Naive thymus-derived CD8-positive, alpha-beta T cell (primary cell): ENCODE results near the gene CD300LF. TPM values are rescaled to one million over a fixed set of nuclear protein-coding genes. Genes with fewer than 3 reads are reported as not detected.

Experiments
- ATAC-seq, 2 donors: fragments of 150-1000 bp; cut with Tn5 transposase in 1 of 2; sonication (Bioruptor Pico), chemical (Tn5 transposase) in 1 of 2; 1 replicate in 1 of 2; 2 replicates in 1 of 2; pipeline ENCODE4 v1.10.0; 2021; ENCODE audit warnings: mild to moderate bottlenecking in 2 of 2, moderate library complexity in 2 of 2
- POLR2A ChIA-PET: fragments of 350-600 bp; sonication (Branson Sonifier 250); formaldehyde crosslinking; loops from one replicate; lab custom pipeline; 2021; ENCODE audit warnings: antibody characterized with exemption; lab: Charles Lee
- DNase-seq, 10 donors: peaks; one replicate each; pipeline versions ENCODE4 v3.0.0 to v3.0.0-alpha.2; 2020 to 2022
- H3K27ac Mint-ChIP-seq, 10 donors: one replicate each; pipeline ENCODE4 v1.8.0; 2020 to 2022; ENCODE audit warnings: mild to moderate bottlenecking in 10 of 10, mixed read lengths in 10 of 10, moderate library complexity in 4 of 10, inconsistent platforms in 1 of 10
- H3K27me3 Mint-ChIP-seq, 5 donors: one replicate each; pipeline ENCODE4 v1.8.0; 2021 to 2022; ENCODE audit warnings: mixed read lengths in 5 of 5
- H3K36me3 Mint-ChIP-seq, 3 donors: one replicate each; pipeline ENCODE4 v1.8.0; 2020 to 2022; ENCODE audit warnings: mixed read lengths in 3 of 3, mild to moderate bottlenecking in 2 of 3, inconsistent platforms in 1 of 3
- H3K4me1 Mint-ChIP-seq, 4 donors: one replicate each; pipeline ENCODE4 v1.8.0; 2021 to 2022; ENCODE audit warnings: mixed read lengths in 4 of 4
- H3K4me3 Mint-ChIP-seq, 10 donors: one replicate each; pipeline ENCODE4 v1.8.0; 2020 to 2022; ENCODE audit warnings: mild to moderate bottlenecking in 10 of 10, mixed read lengths in 10 of 10, moderate library complexity in 6 of 10, inconsistent platforms in 1 of 10
- H3K9me3 Mint-ChIP-seq, 9 donors: one replicate each; pipeline ENCODE4 v1.8.0; 2020 to 2022; ENCODE audit warnings: mixed read lengths in 9 of 9, mild to moderate bottlenecking in 3 of 9, inconsistent platforms in 1 of 9, moderate library complexity in 1 of 9
- polyA plus RNA-seq, 3 donors: library from polyadenylated mRNA; unstranded; fragments of 300-500 nt; fragmentation: Illumina TruSeq; gene quantifications; one replicate each; pipeline ENCODE4 v1.2.3, GENCODE V29; 2021
- total RNA-seq, 8 experiments: library from RNA in 2 of 8; stranded (reverse) in 2 of 8; gene quantifications; one replicate each; pipeline ENCODE4 v1.2.3 and lab custom pipeline; 2021 to 2026

The CD300LF gene
- total RNA-seq, result under 1 TPM in 1 of 2 experiments, not detected in 1; 0.36 TPM
- polyA plus RNA-seq, result not detected
- total RNA-seq (lab: John Stamatoyannopoulos, UW), result 0 to 0.08 (median 0) reads per million in 6 experiments

- H3K27ac Mint-ChIP-seq, result peak within 1 kb of the TSS in 3 of 10 donors; percentile 1 to 81 (median 67)
- POLR2A ChIA-PET, result interaction anchor here (0.7 kb wide), 1 partner anchor 30 kb away, joined by 4 read pairs; no protein-coding TSS in a partner anchor
- H3K27me3 Mint-ChIP-seq, result peaks cover 2 to 19% (median 5%) of the 10 kb centered on the region in 5 donors
- ATAC-seq (no peak), DNase-seq (no peak)
- no peaks in the 10 kb centered on the region for H3K36me3 Mint-ChIP-seq
- peaks cover 4 to 35% (median 8%) of the 10 kb centered on the region in 4 donors for H3K4me1 Mint-ChIP-seq
- H3K4me3 Mint-ChIP-seq, result peak within 1 kb of the TSS in 2 of 10 donors; percentile 26 to 81
- no peaks in the 10 kb centered on the region for H3K9me3 Mint-ChIP-seq
Measured at GRCh38 chr17:74712756-74713155, at the start of gene CD300LF. Gene CD300LF (minus strand): TSS chr17:74712923. CDS start chr17:74712866, 57 bp downstream.

DNA sequence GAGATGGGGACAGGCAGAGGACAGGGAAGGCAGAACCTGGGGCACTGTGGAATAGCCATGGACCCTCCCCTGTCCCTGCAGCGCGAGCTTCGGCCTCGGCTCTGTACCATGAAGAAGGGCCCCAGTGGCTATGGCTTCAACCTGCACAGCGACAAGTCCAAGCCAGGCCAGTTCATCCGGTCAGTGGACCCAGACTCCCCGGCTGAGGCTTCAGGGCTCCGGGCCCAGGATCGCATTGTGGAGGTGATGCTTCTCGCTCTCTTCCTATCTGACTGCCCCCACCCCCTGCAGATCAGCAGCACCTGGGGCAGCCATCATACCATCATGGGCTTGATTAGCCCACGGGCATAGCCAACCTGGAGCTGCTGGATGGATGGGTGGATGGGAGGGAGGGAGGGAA lies 49.2 kb upstream of the CD300LF start:
- peaks cover 21 to 59% (median 51%) of the 10 kb centered on the region in 4 donors for H3K4me1 Mint-ChIP-seq
- H3K4me3 Mint-ChIP-seq, result no peak overlapping the region
- DNase-seq (no peak), ATAC-seq (no peak)
- H3K27me3 Mint-ChIP-seq, result no peaks in the 10 kb centered on the region
- H3K9me3 Mint-ChIP-seq, result no peaks in the 10 kb centered on the region
- POLR2A ChIA-PET, result interaction anchor here (9.3 to 11.4 kb wide), 2 partner anchors 11 to 14 kb away, joined by 113 to 161 read pairs; partner anchors contain the start of genes NAT9 and NHERF1
- H3K36me3 Mint-ChIP-seq, result peaks cover 0 to 40% (median 0%) of the 10 kb centered on the region in 3 donors
- H3K27ac Mint-ChIP-seq, result peak overlapping the region in 9 of 10 donors; percentile 17 to 90 (median 62)

DNA sequence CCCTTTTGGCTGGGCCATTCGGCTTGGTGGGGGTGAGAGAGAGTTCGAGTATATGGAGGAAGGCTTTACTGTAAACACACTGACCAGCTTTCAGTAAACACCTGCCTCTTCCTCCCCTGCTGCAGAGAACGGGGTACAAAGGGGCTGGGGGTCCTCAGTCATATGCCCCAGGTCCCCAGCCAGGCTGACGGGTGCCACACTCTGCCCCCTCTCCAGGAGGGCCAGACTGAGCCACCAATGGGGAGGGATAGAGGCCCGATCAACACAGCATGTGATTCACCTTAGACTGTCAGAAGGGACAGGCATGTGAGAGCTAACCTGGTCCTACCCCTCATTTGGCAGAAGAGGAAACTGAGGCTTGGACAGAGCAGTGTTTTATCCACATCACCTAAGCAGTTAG lies 48.7 kb upstream of the CD300LF start:
- Mint-ChIP-seq H3K9me3 (no peaks in the 10 kb centered on the region), H3K36me3 (peaks cover 0 to 36% (median 0%) of the 10 kb centered on the region in 3 donors), H3K27me3 (no peaks in the 10 kb centered on the region), H3K4me3 (peak overlapping the region in 3 of 10 donors; percentile 37 to 69 (median 38)), H3K27ac (peak overlapping the region; percentile 48 to 90 (median 68)), H3K4me1 (peaks cover 21 to 64% (median 56%) of the 10 kb centered on the region in 4 donors)
- no peak for ATAC-seq
- POLR2A ChIA-PET, result interaction anchor here (9.3 to 11.4 kb wide), 2 partner anchors 12 to 13 kb away, joined by 113 to 161 read pairs; partner anchors contain the start of genes NAT9 and NHERF1
- no peak for DNase-seq

DNA sequence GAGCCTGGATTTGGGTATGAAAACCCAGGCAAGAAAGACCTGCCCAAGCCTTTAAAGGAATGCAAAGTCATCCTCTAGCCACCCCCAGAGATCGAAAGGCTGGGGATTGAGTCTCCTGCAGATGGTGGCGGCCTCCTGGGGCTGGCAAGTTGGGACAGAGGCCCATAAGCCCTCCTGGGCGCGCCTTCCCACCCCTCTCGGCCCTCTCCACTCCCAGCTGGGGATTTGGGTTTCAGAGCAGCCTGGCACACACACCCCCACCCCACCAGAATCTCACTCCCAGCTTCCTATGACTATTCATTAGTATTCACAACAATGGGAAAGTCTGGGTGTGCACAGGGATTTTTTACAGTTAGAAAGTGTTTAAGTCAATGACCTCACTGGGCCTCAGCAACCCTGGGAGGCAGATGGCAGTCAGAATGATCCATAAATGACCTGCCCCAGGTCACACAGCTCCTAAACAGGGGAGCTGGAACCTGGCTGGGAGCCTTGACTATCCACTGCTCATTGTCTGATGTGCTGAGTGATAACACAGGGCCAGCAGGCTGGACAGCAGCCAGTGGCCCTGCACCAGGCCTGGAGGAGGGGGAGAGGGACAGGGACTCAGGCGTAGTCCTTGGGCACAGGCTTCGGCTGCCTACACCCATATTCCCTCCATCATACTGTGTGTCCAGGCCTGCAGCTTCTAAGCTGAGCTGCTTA lies 47.8 kb upstream of the CD300LF start:
- H3K4me3 Mint-ChIP-seq, result peak overlapping the region; percentile 15 to 97 (median 80)

GRCh38 chr17:74759941-74760340 lies 47.2 kb upstream of the CD300LF start:
- POLR2A ChIA-PET, result interaction anchor here (1.8 to 11.4 kb wide), 4 partner anchors 12 to 28 kb away, joined by 4 to 161 read pairs (median 76); partner anchors contain the start of genes NAT9, NHERF1 and RAB37
- H3K27me3 Mint-ChIP-seq, result no peaks in the 10 kb centered on the region

More for the DNA sequence above, 47.8 kb upstream of the CD300LF start:
- Mint-ChIP-seq H3K36me3 (peaks cover 0 to 29% (median 0%) of the 10 kb centered on the region in 3 donors), H3K4me1 (peaks cover 21 to 69% (median 60%) of the 10 kb centered on the region in 4 donors), H3K27me3 (no peaks in the 10 kb centered on the region), H3K27ac (peak overlapping the region; percentile 52 to 93 (median 88)), H3K9me3 (no peaks in the 10 kb centered on the region)
- ATAC-seq (no peak), DNase-seq (no peak)
- POLR2A ChIA-PET, result interaction anchor here (3.9 to 11.4 kb wide), 3 partner anchors 12 to 23 kb away, joined by 40 to 161 read pairs (median 113); partner anchors contain the start of genes NAT9, NHERF1 and RAB37

DNA sequence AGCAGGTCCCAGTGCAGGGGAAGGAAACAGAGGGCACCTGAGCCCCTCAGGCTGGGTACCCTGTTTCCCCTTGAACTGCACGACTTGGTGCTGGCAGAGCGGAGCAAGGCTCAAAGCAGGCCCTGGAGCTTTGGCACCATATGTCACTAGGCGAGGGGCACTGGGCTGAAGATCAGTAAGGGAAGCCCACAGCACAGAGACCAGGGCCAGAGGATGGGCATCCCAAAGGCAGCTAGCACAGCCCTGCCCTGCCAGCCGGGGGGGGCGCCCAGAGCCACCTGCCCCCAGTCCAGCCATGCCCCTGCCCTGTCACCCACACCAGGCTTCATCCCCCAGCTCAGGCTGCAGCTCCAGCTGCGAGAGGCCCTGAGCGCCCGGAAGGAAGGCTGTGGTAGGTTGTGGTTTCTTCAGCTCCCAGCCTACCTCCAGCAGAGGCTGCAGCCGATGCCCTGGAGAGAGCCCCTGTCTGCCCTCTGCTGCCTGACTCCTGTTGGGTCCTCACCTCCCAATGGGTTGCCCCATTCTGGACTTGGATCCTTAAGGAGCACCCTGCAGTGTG lies 46.6 kb upstream of the CD300LF start:
- POLR2A ChIA-PET, result interaction anchor here (0.6 to 11.4 kb wide), 6 partner anchors 11 to 40 kb away, joined by 3 to 161 read pairs (median 26); partner anchors contain the start of genes NAT9, NHERF1 and RAB37
- Mint-ChIP-seq H3K4me3 (peak overlapping the region; percentile 69 to 97 (median 84)), H3K27me3 (no peaks in the 10 kb centered on the region), H3K36me3 (peaks cover 0 to 29% (median 0%) of the 10 kb centered on the region in 3 donors), H3K4me1 (peaks cover 30 to 81% (median 71%) of the 10 kb centered on the region in 4 donors), H3K9me3 (no peaks in the 10 kb centered on the region), H3K27ac (peak overlapping the region; percentile 88 to 94 (median 92))
- ATAC-seq, result peak; percentile 91 to 92
- peak in 8 of 10 donors; percentile 34 to 74 (median 56) for DNase-seq

More at GRCh38 chr17:74759941-74760340, 47.2 kb upstream of the CD300LF start:
- ATAC-seq, result no peak
- Mint-ChIP-seq H3K4me1 (peaks cover 27 to 75% (median 65%) of the 10 kb centered on the region in 4 donors), H3K27ac (peak overlapping the region; percentile 70 to 94 (median 92)), H3K4me3 (peak overlapping the region; percentile 61 to 97 (median 84)), H3K9me3 (no peaks in the 10 kb centered on the region), H3K36me3 (peaks cover 0 to 28% (median 0%) of the 10 kb centered on the region in 3 donors)
- no peak for DNase-seq

DNA sequence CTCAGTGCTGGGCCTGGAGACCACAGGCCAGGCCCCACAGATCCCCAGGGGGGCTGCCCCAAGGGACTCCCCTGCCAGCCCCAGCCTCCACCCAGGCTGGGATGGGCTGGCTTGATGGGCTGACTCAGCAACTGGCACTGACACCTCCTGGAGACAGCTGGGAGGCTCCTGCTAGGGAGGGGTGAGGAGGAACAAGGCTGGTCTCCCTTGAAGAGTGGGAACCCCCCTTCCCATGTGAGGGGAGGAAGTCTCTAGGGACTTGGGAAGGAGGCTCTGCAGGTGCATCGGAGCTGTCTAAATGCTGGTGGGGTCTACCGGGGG lies 46.1 kb upstream of the CD300LF start:
- H3K36me3 Mint-ChIP-seq, result peaks cover 0 to 30% (median 0%) of the 10 kb centered on the region in 3 donors
- no peaks in the 10 kb centered on the region for H3K27me3 Mint-ChIP-seq
- POLR2A ChIA-PET, result interaction anchor here (0.6 to 11.4 kb wide), 6 partner anchors 11 to 39 kb away, joined by 3 to 161 read pairs (median 26); partner anchors contain the start of genes NAT9, NHERF1 and RAB37
- H3K9me3 Mint-ChIP-seq, result no peaks in the 10 kb centered on the region
- DNase-seq, result no peak
- H3K4me1 Mint-ChIP-seq, result peaks cover 30 to 85% (median 76%) of the 10 kb centered on the region in 4 donors
- H3K4me3 Mint-ChIP-seq, result peak overlapping the region; percentile 69 to 97 (median 84)
- H3K27ac Mint-ChIP-seq, result peak overlapping the region; percentile 88 to 94 (median 92)
- ATAC-seq, result peak; percentile 26 to 36

- H3K27ac Mint-ChIP-seq, result peak overlapping the region; percentile 83 to 94 (median 92)
- ATAC-seq (no peak), DNase-seq (no peak)
- peaks cover 0 to 36% (median 0%) of the 10 kb centered on the region in 3 donors for H3K36me3 Mint-ChIP-seq
- H3K9me3 Mint-ChIP-seq, result no peaks in the 10 kb centered on the region
- H3K4me1 Mint-ChIP-seq, result peaks cover 32 to 89% (median 82%) of the 10 kb centered on the region in 4 donors
- H3K27me3 Mint-ChIP-seq, result no peaks in the 10 kb centered on the region
- peak overlapping the region; percentile 61 to 97 (median 84) for H3K4me3 Mint-ChIP-seq
- POLR2A ChIA-PET, result interaction anchor here (1.4 to 11.4 kb wide), 5 partner anchors 10 to 30 kb away, joined by 4 to 161 read pairs (median 40); partner anchors contain the start of genes NAT9, NHERF1 and RAB37
Measured at GRCh38 chr17:74757931-74758847, 45.5 kb upstream of the CD300LF start.

DNA sequence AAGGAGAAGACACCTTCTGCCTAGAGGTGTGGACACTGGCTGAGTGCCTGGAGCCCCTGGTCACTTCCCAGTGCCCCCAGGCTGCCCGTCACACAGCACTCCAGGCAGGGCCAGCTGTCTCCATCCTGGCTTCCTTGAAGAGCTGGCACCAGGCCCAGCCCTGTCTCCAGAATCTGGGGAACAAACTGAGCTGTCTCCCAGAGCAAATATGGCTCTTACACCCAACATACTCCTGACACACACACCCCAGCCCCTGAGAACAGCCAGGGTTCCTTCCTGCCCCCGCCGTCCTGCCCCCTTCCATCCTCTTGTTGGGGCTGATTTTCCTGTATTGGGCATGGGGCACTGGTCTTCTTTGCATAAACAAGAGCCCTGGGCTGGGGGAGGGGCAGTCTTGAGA lies 44.8 kb upstream of the CD300LF start:
- H3K4me3 Mint-ChIP-seq, result peak overlapping the region in 9 of 10 donors; percentile 41 to 97 (median 85)
- peaks cover 0 to 37% (median 2%) of the 10 kb centered on the region in 3 donors for H3K36me3 Mint-ChIP-seq
- H3K27me3 Mint-ChIP-seq, result no peaks in the 10 kb centered on the region
- ATAC-seq (no peak), DNase-seq (no peak)
- no peaks in the 10 kb centered on the region for H3K9me3 Mint-ChIP-seq
- H3K27ac Mint-ChIP-seq, result peak overlapping the region; percentile 77 to 94 (median 91)
- POLR2A ChIA-PET, result interaction anchor here (3.9 to 11.4 kb wide), 3 partner anchors 10 to 19 kb away, joined by 40 to 161 read pairs (median 113); partner anchors contain the start of genes NAT9, NHERF1 and RAB37
- peaks cover 39 to 91% (median 85%) of the 10 kb centered on the region in 4 donors for H3K4me1 Mint-ChIP-seq

GRCh38 chr17:74756891-74757290 lies 44.2 kb upstream of the CD300LF start:
- H3K4me1 Mint-ChIP-seq, result peaks cover 42 to 97% (median 91%) of the 10 kb centered on the region in 4 donors
- H3K27ac Mint-ChIP-seq, result peak overlapping the region; percentile 74 to 92 (median 82)
- no peaks in the 10 kb centered on the region for H3K27me3 Mint-ChIP-seq
- POLR2A ChIA-PET, result interaction anchor here (1.4 to 13.2 kb wide), 5 partner anchors 9 to 19 kb away, joined by 5 to 200 read pairs (median 113); partner anchors contain the start of genes NAT9, NHERF1 and RAB37
- DNase-seq (no peak), ATAC-seq (no peak)
- H3K4me3 Mint-ChIP-seq, result peak overlapping the region in 8 of 10 donors; percentile 34 to 97 (median 60)
- H3K36me3 Mint-ChIP-seq, result peaks cover 0 to 40% (median 5%) of the 10 kb centered on the region in 3 donors
- H3K9me3 Mint-ChIP-seq, result no peaks in the 10 kb centered on the region

DNA sequence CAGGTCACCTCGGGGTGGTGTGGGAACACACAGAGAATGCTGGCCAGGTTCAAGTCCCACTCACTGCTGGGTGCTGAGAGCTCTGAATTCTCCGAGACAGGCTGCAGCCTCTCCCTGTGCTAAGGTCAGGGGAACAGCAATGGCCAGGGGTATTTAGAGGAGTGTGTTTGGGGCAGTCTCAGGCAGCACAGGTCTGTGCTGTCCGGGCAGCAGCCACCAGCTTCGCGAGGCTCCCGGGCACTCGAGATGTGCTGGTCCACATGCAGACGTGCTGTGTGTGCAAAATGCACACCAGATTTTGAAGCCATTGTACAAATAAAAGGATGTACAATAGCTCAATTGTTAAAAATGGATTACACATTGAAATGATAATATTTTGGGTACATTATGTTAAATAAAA lies 42.8 kb upstream of the CD300LF start:
- peak overlapping the region in 9 of 10 donors; percentile 41 to 97 (median 87) for H3K27ac Mint-ChIP-seq
- H3K4me3 Mint-ChIP-seq, result peak overlapping the region in 7 of 10 donors; percentile 24 to 99 (median 96)
- H3K4me1 Mint-ChIP-seq, result peaks cover 51 to 97% (median 94%) of the 10 kb centered on the region in 4 donors

More for the DNA sequence above, 42.8 kb upstream of the CD300LF start:
- no peak for DNase-seq
- peaks cover 0 to 34% (median 5%) of the 10 kb centered on the region in 3 donors for H3K36me3 Mint-ChIP-seq
- ATAC-seq, result no peak
- no peaks in the 10 kb centered on the region for H3K9me3 Mint-ChIP-seq
- POLR2A ChIA-PET, result interaction anchor here (0.9 to 13.2 kb wide), 7 partner anchors 9 to 110 kb away, joined by 3 to 200 read pairs (median 4); partner anchors contain the start of genes NAT9 and RAB37
- H3K27me3 Mint-ChIP-seq, result no peaks in the 10 kb centered on the region
